ENCODE data around the gene SSRP1. TPM values are rescaled to one million over a fixed set of nuclear protein-coding genes. Genes with fewer than 3 reads are reported as not detected.
"Not testable (repeated sequence)": the region's sequence is repeated elsewhere in the genome, so short reads cannot be mapped to it uniquely, and the experiment has no call there.

SSRP1 gene
- polyA plus RNA-seq, 4 donors: 169 to 189 (median 183) TPM

DNA sequence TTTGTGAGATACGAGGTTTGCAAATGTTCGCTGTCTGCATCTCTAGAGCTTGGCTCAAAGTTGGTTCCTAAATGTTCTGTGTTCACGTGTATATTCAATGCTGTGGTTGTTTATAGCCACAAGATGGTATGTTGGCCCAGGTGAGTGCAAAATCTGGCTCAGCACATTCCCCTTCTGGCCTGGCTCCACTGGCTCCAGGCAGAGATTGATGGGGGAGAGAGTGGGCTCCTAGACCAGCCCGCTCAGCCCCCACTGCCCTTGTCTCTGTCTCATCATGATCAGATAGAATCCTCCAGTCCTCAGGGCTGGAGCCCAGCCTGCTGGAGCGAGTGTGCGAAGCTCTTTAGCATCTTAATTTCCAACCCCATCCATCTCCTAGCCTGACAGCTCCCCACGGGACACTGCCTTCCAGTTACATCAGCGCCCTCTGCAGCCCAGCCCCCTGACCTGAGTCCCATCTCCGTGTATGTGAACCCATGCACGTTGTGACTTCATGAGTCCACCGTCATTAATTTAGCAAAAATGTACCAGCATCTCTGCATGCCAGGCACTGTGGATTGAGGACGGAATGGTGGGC lies 4.4 kb upstream of the SSRP1 start:
- DNase-seq (ENCODE audit: low read depth in 4 of 4, low spot score in 2 of 4): peak in 1 of 4 donors; percentile 50

DNA sequence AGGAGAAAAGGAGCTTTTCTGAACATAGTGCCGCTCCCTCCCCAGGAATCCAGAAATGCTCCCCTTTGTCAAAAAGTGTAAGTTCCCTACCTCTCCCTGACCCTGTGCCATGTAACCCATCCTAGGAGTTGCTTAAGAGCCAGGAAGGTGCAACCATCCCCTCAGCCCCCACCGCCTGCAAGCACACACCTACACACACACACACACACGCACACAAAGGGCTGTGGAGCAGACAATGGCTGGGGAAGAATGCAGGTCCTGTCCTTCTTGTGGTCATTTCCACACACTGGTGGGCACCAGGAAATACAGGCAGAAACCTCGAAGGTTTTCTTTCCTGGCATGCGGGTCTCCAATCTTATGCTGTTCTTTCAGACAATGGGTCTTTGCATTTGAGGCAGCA lies 3.6 kb upstream of the SSRP1 start:
- DNase-seq (ENCODE audit: low read depth in 4 of 4, low spot score in 2 of 4): no peak

- no peak for DNase-seq (ENCODE audit: low read depth in 4 of 4, low spot score in 2 of 4)
Measured at GRCh38 chr11:57338142-57338541, 2.5 kb upstream of the SSRP1 start, which contains the start of gene P2RX3. Gene P2RX3, plus strand, starts transcription at chr11:57338352. Its CDS starts 199 bp downstream, at chr11:57338551.

DNA sequence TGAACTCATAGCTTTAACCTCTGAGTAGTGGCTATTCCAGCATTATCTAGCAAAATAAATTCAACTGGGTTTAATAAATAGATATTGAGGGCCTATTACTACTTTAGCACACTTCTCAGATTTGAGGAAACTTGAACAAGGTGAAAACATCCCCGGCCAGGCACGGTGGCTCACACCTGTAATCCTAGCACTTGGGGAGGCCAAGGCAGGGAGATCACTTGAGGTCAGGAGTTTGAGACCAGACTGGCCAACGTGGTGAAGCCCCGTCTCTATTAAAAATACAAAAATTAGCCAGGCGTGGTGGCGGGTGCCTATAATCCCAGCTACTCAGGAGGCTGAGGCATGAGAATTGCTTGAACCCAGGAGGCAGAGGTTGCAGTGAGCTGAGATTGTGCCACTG lies 1.2 kb upstream of the SSRP1 start:
- DNase-seq (ENCODE audit: low read depth in 4 of 4, low spot score in 2 of 4): not testable (repeated sequence)

DNA sequence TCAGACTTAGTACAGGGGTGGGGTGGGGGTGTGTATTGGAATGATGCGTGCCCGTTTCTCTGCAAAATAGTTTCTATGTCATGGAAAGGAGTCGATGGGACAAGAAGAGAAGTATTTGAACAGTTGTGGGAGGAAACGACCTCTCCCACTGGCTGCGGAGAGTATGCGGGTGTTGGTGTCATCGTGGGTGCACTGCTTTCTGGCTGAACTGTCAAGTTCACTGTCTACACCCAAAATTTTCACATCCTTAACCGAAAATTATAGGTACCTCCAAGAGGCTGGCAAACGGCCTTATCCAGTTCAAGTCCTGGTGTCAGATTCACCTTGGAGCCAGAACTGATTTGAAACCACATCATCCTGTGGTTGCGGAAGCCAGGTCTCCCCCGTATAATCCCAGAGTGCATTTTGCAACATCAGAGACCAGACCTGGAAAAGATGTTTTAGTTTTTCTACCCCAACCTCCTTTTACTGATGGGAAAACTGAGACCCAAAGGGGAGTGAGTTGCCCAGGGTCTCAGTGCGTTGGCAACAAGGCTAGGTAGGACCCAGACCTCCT lies 497 bp upstream of the SSRP1 start:
- no peak for DNase-seq (ENCODE audit: low read depth in 4 of 4, low spot score in 2 of 4)

DNA sequence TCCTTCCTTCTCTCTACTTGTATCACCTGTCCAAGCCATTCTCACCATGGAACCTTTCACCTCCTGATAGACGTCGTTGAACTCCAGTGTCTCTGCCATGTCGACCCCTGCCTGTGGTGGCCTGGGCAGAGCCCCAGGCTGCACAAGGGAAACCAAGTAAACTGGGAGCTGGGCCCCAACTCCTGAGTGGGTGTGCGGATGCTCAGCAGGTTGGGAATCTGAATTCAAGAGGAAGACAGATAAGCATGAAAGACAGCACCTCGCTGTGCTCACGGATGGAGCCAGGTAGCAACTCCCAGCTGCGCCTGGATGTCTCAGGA lies 709 bp downstream of the SSRP1 start:
- no peak for DNase-seq (ENCODE audit: low read depth in 4 of 4, low spot score in 2 of 4)

- DNase-seq (ENCODE audit: low read depth in 4 of 4, low spot score in 2 of 4): no peak
Measured at GRCh38 chr11:57332694-57333440, 2.8 kb downstream of the SSRP1 start.

DNA sequence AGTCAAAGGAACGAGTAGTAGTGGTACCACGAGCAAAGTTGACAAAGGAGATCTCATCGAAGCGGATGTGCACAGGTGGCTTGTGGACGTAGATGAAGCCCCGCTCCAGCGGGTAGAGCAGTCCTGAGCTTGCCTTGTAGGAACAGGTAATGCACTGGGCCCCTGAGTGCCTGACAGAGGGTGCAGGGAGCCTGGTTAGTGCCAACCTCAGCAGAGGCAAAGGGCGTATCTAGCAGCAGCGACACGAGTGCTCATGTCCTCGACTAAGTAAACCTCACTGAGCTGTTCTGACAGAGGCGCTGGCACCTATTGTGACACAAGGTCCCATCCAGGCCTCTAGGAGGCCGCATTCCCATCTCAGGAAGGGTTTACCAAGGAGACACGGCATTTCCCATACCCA lies 4.0 kb downstream of the SSRP1 start:
- no peak for DNase-seq (ENCODE audit: low read depth in 4 of 4, low spot score in 2 of 4)

- DNase-seq (ENCODE audit: low read depth in 4 of 4, low spot score in 2 of 4): no peak
Measured at GRCh38 chr11:57330029-57330428, 5.7 kb downstream of the SSRP1 start.

- DNase-seq (ENCODE audit: low read depth in 4 of 4, low spot score in 2 of 4): no peak
Measured at GRCh38 chr11:57327721-57328120, 8.0 kb downstream of the SSRP1 start.

GRCh38 chr11:57325735-57326048 lies 10.0 kb downstream of the SSRP1 start:
- no peak for DNase-seq (ENCODE audit: low read depth in 4 of 4, low spot score in 2 of 4)

GRCh38 chr11:57324886-57325734 lies 10.6 kb downstream of the SSRP1 start, which contains the start of gene TNKS1BP1:
Gene TNKS1BP1, minus strand, starts transcription at chr11:57324952. Its CDS starts 3,067 bp downstream, at chr11:57321885.
- peak in 2 of 4 donors; percentile 88 to 92 for DNase-seq (ENCODE audit: low read depth in 4 of 4, low spot score in 2 of 4)

DNA sequence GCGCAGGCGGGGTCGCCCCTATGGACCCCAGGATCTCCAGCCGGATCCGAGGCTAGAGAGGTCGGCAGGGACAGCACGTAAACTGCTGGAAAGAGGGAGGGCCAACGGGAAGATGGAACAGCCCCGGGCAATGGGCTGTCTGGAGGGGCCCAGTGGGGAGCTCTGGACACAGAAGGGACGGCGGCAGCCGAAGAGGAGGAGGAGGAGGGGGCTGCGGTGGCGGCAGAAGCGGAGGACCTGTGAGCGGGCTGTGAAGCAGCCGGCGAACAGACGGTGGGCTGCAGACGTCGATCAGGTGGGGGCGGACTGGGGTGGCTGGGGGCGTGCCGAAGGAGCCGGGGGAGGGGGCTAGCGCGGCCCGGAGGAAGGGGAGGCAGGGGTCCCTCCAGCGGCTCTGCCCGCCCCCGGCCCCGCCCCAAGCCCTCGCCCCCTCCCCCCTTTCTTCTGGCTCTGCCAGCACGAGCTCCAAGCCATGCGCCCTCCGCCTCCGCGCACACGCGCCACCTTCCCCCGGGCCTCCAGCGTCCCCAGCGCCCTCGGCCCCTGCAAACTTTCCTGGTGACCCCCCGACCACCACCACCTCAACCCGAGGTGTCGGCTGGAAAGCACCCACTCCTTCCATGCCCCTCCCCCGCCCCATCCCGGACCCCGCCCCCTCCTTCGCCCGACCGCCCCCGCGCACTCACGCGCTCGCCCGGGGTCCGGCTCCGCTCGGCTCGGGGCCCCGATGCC lies 11.4 kb downstream of the SSRP1 start:
- no peak for DNase-seq (ENCODE audit: low read depth in 4 of 4, low spot score in 2 of 4)

GRCh38 chr11:57323855-57324153 lies 11.9 kb downstream of the SSRP1 start:
- DNase-seq (ENCODE audit: low read depth in 4 of 4, low spot score in 2 of 4): no peak

DNA sequence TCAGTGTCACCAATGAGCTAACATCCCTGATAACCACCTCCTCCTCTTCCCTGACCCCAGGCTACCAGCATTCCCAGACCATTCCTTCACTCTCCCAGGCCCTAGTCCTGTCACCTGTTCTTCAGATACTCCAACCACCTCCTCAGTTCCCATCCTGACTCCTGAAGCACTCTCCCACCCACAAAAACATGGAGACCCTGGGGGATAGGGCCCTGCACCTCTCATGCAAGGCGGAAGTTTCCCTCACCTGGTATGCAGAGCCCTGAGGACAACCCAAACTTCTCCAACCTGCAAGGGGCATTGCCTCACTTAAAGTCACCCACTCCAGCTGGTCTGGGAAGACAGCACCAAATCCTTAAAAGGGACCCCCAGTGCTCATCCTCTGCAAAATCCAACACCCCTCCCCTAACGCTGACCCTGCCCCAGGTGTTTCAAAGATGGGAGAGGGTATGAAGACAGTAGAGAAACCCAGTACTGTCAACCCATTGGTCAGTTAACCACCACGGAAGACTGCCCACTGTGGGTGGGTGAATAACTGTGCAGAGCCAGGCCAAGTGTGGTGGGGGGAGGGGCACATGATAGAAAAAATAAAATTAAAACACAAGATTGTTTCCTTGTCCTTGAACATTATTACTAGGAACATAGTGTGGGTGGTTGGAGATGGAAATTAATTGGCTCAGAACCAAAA lies 12.4 kb downstream of the SSRP1 start:
- no peak for DNase-seq (ENCODE audit: low read depth in 4 of 4, low spot score in 2 of 4)

DNA sequence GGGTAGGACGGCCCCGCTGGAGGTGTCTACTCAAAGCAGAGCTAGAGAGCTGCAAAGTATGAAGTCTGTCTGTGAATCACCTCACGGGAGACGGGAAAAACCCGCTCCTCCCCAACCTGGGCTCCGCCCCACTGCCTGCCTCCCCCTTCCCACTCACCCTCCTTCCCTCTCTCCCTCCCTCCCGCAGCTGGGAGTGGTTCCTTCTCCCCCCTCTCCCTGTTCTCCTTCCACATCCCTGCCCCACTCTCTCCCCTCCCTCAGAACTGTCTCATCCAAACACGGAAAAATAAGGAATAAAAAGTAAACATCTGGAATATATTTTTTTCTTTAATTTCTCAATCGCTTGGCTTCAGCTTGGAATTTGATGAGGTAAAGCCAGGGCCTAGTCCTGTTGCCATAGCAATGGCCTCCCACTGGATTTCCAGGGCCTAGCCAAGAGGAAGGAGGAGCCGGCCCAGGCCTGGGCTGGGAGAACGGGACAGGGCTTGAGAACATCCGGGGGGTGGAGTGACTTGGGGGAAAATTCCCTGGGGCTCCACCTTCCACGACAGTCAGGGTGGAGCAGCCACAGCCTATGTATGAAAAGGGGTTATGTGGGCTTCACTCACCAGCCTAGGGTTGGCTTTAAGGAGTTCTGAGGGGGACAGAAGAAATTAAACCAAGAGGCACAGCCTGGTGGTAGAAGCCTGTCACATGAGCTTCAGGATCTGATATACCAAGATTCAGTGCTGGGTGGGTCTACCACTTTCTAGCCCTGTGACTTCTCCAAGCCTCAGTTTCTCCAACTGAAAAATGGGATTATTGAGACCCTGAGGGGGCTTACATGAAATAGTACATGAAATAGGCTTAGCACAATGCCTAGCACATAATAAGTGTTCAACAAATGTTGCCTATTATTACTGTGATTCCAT lies 13.2 kb downstream of the SSRP1 start:
- no peak for DNase-seq (ENCODE audit: low read depth in 4 of 4, low spot score in 2 of 4)

- no peak for DNase-seq (ENCODE audit: low read depth in 4 of 4, low spot score in 2 of 4)
Measured at GRCh38 chr11:57321388-57322255, 14.1 kb downstream of the SSRP1 start.

DNA sequence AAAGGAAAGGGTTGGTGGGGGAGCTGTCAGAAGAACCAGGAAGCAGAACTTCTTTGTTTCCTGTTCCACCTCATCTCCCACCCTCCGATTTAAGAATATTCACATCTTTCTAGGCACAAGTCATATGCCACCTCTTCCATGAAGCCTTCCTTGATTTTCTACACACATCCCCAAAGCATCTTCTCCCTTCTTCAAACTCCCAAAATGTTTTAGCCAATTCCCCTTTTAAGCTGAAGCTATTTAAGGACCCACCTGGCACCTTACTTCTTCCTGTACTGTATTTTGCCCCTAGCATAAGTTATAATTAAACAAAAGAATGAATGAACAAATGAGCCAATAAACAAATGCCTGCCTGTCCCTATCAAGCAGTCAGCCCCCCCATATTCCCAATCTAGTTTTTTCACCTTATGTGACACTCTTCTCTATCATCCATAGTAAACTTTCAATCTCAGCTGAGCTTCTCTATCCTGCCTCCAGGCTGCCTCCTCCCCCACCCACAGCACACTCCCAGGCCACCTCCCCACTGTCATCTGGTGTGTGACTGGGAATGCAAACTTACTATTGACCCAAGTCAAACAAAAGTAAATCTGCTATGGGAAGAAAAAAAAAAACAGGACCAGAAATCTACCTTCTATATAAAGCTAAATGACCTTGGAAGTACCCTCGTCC lies 14.8 kb downstream of the SSRP1 start:
- no peak for DNase-seq (ENCODE audit: low read depth in 4 of 4, low spot score in 2 of 4)
